Subcutaneous adipose tissue (tissue), 4 donors: ENCODE data around the gene ZNF230. TPM values are rescaled to one million over a fixed set of nuclear protein-coding genes. Genes with fewer than 3 reads are reported as not detected.

ENCODE experiments used
- CTCF ChIP-seq: fragments of 450-650 bp; IDR thresholded peaks from one replicate; pipeline ENCODE4 v1.5.1; 2016; ENCODE audit warnings: low read depth, mild to moderate bottlenecking, control low read depth, antibody characterized with exemption, moderate library complexity
- total RNA-seq, 4 donors: library from RNA; depleted of rRNA; stranded (reverse); fragments of >200 nt; gene quantifications; one replicate each; pipeline ENCODE4 v1.1.0, GENCODE V29; 2016

The ZNF230 gene
- total RNA-seq, 4 donors from 2014 or later, result 1.9 to 11.0 (median 3.4) TPM

GRCh38 chr19:43983912-43984686 is 18.7 kb upstream of the ZNF230 start, which contains the start of gene ZNF155:
ZNF155 (plus strand) TSS chr19:43984188; CDS start chr19:43988544, 4,356 bp downstream.
- TF ChIP-seq CTCF, result no peak

GRCh38 chr19:43984687-43985000 is 18.1 kb upstream of the ZNF230 start:
- TF ChIP-seq CTCF, result no peak

- TF ChIP-seq CTCF, result no peak
These were observed 5.0 kb upstream of the ZNF230 start for GRCh38 chr19:43997631-43998290.

- no peak for TF ChIP-seq CTCF
These were observed 568 bp upstream of the ZNF230 start for GRCh38 chr19:44002212-44002565.

- no peak for TF ChIP-seq CTCF
These were observed 778 bp downstream of the ZNF230 start for GRCh38 chr19:44003461-44004009.

GRCh38 chr19:44005973-44006372 is 3.2 kb downstream of the ZNF230 start:
- TF ChIP-seq CTCF, result no peak

GRCh38 chr19:44007473-44007872 is 4.7 kb downstream of the ZNF230 start:
- no peak for TF ChIP-seq CTCF
